Epithelial cell of esophagus (primary cell): Measurements from ENCODE around the gene LRRC10.

Source experiments
- DNase-seq: peaks from one replicate; pipeline ENCODE4 v3.0.0; 2010; ENCODE audit warnings: low read depth
- H3K4me3 ChIP-seq: 2 replicates; pipeline ENCODE4 v1.5.1; 2011; ENCODE audit warnings: mild to moderate bottlenecking, low read length, control low read depth
- CTCF ChIP-seq: IDR thresholded peaks from 2 replicates; pipeline ENCODE4 v1.5.1; 2011; ENCODE audit warnings: low read depth, mild to moderate bottlenecking, low read length, control low read depth, inconsistent platforms; ENCODE audit not compliant: insufficient read depth; ENCODE audit errors: missing control alignments

LRRC10 gene

GRCh38 chr12:69651922-69652321, 41.2 kb upstream of the LRRC10 start:
- no peak for DNase-seq
- no peak overlapping the region for H3K4me3 ChIP-seq
- TF ChIP-seq CTCF = no peak

GRCh38 chr12:69649529-69649928, 38.8 kb upstream of the LRRC10 start:
- TF ChIP-seq CTCF = no peak
- no peak overlapping the region for H3K4me3 ChIP-seq
- no peak for DNase-seq

- H3K4me3 ChIP-seq = no peak overlapping the region
- peak; percentile 97 for DNase-seq
- TF ChIP-seq CTCF = no peak
Measured at GRCh38 chr12:69648476-69648875, 37.8 kb upstream of the LRRC10 start.

DNA sequence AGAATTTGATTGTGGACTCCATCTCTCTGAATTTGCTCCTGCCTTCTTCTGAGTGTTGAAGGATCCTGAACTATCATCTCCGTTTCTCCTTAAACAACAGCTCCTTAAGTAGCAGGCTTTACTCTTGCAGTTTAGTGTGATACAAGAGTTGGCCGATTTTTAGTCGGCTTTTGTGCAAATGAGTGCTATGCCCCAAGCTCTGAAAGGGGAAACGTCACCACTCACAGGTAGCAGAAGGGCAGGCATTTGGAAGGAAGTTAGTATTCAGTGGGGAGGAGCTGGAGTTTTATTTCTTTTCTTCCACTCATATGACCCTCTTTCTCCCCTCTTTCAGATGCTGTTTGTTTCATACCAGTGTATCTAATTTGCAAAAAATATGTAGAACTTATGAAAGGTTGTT, 36.5 kb upstream of the LRRC10 start:
- TF ChIP-seq CTCF = no peak
- H3K4me3 ChIP-seq = no peak overlapping the region
- DNase-seq = no peak

GRCh38 chr12:69645031-69645430, 34.3 kb upstream of the LRRC10 start:
- no peak overlapping the region for H3K4me3 ChIP-seq
- DNase-seq = no peak
- no peak for TF ChIP-seq CTCF

DNA sequence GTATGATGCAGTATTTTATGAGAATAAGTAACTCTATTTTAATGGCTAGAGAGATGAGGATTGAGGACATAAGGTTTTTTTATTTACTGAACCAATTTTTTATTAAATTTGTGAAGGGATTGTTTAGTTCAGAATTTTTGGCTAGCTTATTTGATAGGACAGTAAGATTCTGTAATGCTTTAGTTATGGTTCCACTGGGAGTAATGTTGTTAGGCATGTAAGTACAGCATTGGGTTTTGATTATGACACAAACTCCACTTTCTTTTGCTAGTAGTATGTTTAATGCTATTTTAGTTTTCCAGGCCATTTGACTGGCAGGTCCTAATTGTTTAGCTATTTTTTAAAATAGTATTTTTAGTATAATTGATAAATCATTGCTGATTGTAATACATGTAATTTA, 33.8 kb upstream of the LRRC10 start:
- H3K4me3 ChIP-seq = no peak overlapping the region
- no peak for TF ChIP-seq CTCF
- no peak for DNase-seq

DNA sequence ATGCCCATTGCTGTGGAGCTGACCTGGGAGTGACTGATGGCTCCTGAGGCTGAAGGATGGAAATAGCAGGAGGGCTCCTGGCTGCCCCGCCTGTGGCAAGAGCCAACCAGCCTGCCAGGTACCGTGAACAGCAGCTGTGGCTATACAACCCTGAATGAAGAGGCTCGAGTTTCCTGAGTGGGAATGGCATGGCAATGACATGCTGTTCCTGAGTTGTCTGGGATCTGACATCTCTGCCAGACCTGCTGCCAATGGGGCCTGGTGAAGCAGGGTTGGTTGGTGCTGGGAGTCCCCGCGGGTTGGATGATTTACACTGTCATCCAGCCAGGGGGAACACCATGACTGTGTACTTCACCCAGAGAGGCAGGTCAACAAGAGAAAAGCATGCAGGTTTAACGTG, 31.8 kb upstream of the LRRC10 start:
- no peak for TF ChIP-seq CTCF
- H3K4me3 ChIP-seq = no peak overlapping the region
- no peak for DNase-seq
